ENCODE data around the gene CIAO3.

CIAO3 gene

GRCh38 chr16:787321-787966, 46.6 kb upstream of the CIAO3 start:
- no peak for TF ChIP-seq CTCF (IDR thresholded peaks at IDR 0.05; ENCODE audit: insufficient read depth, low read length, poor library complexity, severe bottlenecking)
- DNase-seq (ENCODE audit: extremely low read depth, insufficient read length): no peak
- peaks cover 17% of the 10 kb centered on the region for H3K36me3 ChIP-seq (ENCODE audit: control insufficient read depth, insufficient read depth, low read length)
- peak overlapping the region; percentile 99 for H3K4me3 ChIP-seq (replicated peaks; ENCODE audit: low read depth, low read length)
- H3K27me3 ChIP-seq (replicated peaks; ENCODE audit: control insufficient read depth, insufficient read depth, low read length): no peaks in the 10 kb centered on the region

- H3K27me3 ChIP-seq (replicated peaks; ENCODE audit: control insufficient read depth, insufficient read depth, low read length): no peaks in the 10 kb centered on the region
- H3K36me3 ChIP-seq (ENCODE audit: control insufficient read depth, insufficient read depth, low read length): peaks cover 13% of the 10 kb centered on the region
- DNase-seq (ENCODE audit: extremely low read depth, insufficient read length): peak; percentile 68
- TF ChIP-seq CTCF (IDR thresholded peaks at IDR 0.05; ENCODE audit: insufficient read depth, low read length, poor library complexity, severe bottlenecking): peak; percentile 87
- no peak overlapping the region for H3K4me3 ChIP-seq (replicated peaks; ENCODE audit: low read depth, low read length)
Observed at GRCh38 chr16:785563-786535, 45.1 kb upstream of the CIAO3 start.

- Histone ChIP-seq H3K36me3 (ENCODE audit: control insufficient read depth, insufficient read depth, low read length) (peaks cover 11% of the 10 kb centered on the region), H3K4me3 (replicated peaks; ENCODE audit: low read depth, low read length) (no peak overlapping the region), H3K27me3 (replicated peaks; ENCODE audit: control insufficient read depth, insufficient read depth, low read length) (no peaks in the 10 kb centered on the region)
- no peak for DNase-seq (ENCODE audit: extremely low read depth, insufficient read length)
- no peak for TF ChIP-seq CTCF (IDR thresholded peaks at IDR 0.05; ENCODE audit: insufficient read depth, low read length, poor library complexity, severe bottlenecking)
Observed at GRCh38 chr16:784431-784830, 43.6 kb upstream of the CIAO3 start.

GRCh38 chr16:783404-784161, 42.8 kb upstream of the CIAO3 start:
- DNase-seq (ENCODE audit: extremely low read depth, insufficient read length): no peak
- Histone ChIP-seq H3K4me3 (replicated peaks; ENCODE audit: low read depth, low read length) (no peak overlapping the region), H3K27me3 (replicated peaks; ENCODE audit: control insufficient read depth, insufficient read depth, low read length) (no peaks in the 10 kb centered on the region), H3K36me3 (ENCODE audit: control insufficient read depth, insufficient read depth, low read length) (peaks cover 11% of the 10 kb centered on the region)
- no peak for TF ChIP-seq CTCF (IDR thresholded peaks at IDR 0.05; ENCODE audit: insufficient read depth, low read length, poor library complexity, severe bottlenecking)

GRCh38 chr16:782766-783403, 42.1 kb upstream of the CIAO3 start:
- H3K36me3 ChIP-seq (ENCODE audit: control insufficient read depth, insufficient read depth, low read length): peaks cover 11% of the 10 kb centered on the region
- no peak for DNase-seq (ENCODE audit: extremely low read depth, insufficient read length)
- H3K27me3 ChIP-seq (replicated peaks; ENCODE audit: control insufficient read depth, insufficient read depth, low read length): no peaks in the 10 kb centered on the region
- no peak for TF ChIP-seq CTCF (IDR thresholded peaks at IDR 0.05; ENCODE audit: insufficient read depth, low read length, poor library complexity, severe bottlenecking)
- H3K4me3 ChIP-seq (replicated peaks; ENCODE audit: low read depth, low read length): no peak overlapping the region
